IPS-18c (cell line): ENCODE data around the gene PARD3B.

Experiments
- H3K4me3 ChIP-seq: 2 replicates; pipeline ENCODE4 v1.7.0; 2013; ENCODE audit warnings: low read depth, mild to moderate bottlenecking, low read length, moderate library complexity; ENCODE audit not compliant: insufficient read depth
- H3K9me3 ChIP-seq: one replicate; pipeline ENCODE4 v1.6.1; 2013; ENCODE audit warnings: mild to moderate bottlenecking, low read length, moderate library complexity; ENCODE audit not compliant: control insufficient read depth, insufficient read depth

PARD3B gene

GRCh38 chr2:205259121-205259520, 713.8 kb downstream of the PARD3B start:
- Histone ChIP-seq H3K9me3 (no peaks in the 10 kb centered on the region), H3K4me3 (no peak overlapping the region)

GRCh38 chr2:205261516-205262020, 716.3 kb downstream of the PARD3B start:
- Histone ChIP-seq H3K9me3 (no peaks in the 10 kb centered on the region), H3K4me3 (no peak overlapping the region)

GRCh38 chr2:205267323-205267722, 722.0 kb downstream of the PARD3B start:
- no peaks in the 10 kb centered on the region for H3K9me3 ChIP-seq
- no peak overlapping the region for H3K4me3 ChIP-seq

DNA sequence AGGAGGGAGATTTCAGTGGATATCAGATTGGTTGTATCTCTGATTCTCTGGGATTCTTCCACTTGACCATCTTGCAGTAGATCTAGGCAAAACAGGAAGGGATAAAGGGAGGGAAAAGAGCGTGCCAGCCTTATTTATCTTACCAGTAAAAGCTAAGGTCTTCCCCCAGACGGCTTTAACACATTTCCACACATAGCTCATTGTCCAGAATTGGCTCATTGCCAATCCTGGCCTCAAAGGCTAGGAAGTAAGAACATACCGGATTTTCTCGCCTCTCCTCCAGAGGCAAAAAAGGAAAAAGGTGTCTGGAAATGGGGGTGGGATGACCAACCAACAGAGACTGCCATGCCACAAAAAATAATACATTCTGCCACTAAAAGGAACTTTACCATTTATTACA, 725.4 kb downstream of the PARD3B start:
- H3K4me3 ChIP-seq: no peak overlapping the region
- no peaks in the 10 kb centered on the region for H3K9me3 ChIP-seq

GRCh38 chr2:205273148-205273547, 727.9 kb downstream of the PARD3B start:
- no peaks in the 10 kb centered on the region for H3K9me3 ChIP-seq
- H3K4me3 ChIP-seq: no peak overlapping the region

- H3K9me3 ChIP-seq: no peaks in the 10 kb centered on the region
- H3K4me3 ChIP-seq: no peak overlapping the region
Measured at GRCh38 chr2:205273627-205274026, 728.4 kb downstream of the PARD3B start.

DNA sequence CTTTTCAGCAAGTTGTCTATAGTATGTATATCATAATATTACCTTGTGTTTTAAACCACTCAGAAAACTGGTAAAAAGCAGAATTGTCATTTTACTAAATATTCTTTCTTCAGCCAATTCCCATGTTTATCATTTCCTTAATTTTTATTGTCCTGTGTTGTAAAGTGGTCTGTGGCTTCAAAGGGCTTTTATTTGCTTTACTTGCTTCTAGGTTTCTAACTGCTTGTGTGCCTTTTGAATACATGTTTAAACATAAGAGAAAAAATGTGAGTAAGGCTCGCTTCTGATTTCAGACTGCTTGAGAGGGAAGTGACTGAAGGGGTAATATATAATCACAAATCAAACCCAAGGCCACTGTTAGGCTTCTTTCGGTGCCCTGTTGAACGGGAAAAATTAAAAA, 729.5 kb downstream of the PARD3B start:
- Histone ChIP-seq H3K4me3 (no peak overlapping the region), H3K9me3 (no peaks in the 10 kb centered on the region)

DNA sequence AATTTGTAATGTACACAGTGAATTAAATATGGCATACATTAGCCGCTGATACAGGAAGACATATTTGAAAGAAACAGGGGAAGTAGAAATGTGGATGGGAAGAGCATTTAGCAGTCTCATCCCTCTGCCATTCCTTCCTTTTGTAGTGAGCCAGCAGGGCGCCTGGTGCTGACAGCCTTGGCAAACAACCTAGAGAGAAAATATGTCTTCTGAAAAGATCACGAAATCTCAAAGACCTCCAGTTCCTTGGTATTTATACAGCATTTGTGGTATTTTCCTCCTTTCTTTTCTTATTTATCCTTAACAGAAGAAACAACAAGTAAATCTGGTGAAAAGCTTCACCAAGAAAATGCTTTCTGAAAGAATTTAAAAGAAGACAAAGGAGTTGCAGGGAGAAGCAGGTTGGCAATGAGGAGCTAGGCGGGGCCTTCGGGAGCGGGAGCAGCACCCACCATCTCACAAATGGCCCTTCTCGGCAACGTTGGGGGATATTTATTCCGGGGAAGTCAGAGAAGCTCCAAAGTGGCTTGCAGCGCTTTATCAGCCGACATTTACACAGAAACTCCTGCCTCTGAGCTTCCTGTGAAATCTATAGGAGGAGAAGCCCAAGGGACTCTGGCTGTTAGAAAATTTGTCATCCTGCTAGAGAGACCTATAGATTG, 731.0 kb downstream of the PARD3B start:
- H3K4me3 ChIP-seq: no peak overlapping the region
- H3K9me3 ChIP-seq: no peaks in the 10 kb centered on the region

- Histone ChIP-seq H3K9me3 (no peaks in the 10 kb centered on the region), H3K4me3 (no peak overlapping the region)
Measured at GRCh38 chr2:205280596-205281236, 735.4 kb downstream of the PARD3B start.

GRCh38 chr2:205283736-205284270, 738.5 kb downstream of the PARD3B start:
- Histone ChIP-seq H3K9me3 (no peaks in the 10 kb centered on the region), H3K4me3 (no peak overlapping the region)

DNA sequence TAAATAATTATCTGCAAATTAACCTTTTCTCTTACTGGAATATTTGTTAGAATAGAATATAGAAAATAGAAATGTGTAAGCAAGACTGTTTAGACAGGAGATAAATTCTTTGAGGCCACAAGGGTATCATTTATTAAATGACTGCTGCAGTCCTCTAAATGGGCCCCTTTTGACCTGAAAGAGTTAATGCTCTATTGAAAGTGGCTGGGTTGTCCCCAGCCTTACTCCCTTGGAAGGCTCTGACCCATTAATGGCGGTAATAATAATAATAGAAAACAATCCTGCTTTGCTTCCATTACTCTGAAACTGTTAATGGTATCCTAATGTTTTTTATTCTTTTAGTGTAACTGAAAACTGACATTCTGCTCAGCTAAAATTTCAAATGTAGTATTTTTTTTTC, 739.1 kb downstream of the PARD3B start:
- H3K4me3 ChIP-seq: no peak overlapping the region

GRCh38 chr2:205287316-205287715, 742.0 kb downstream of the PARD3B start:
- H3K9me3 ChIP-seq: no peaks in the 10 kb centered on the region
- H3K4me3 ChIP-seq: no peak overlapping the region

More for the DNA sequence above, 739.1 kb downstream of the PARD3B start:
- H3K9me3 ChIP-seq: no peaks in the 10 kb centered on the region

GRCh38 chr2:205288686-205289085, 743.4 kb downstream of the PARD3B start:
- Histone ChIP-seq H3K4me3 (no peak overlapping the region), H3K9me3 (no peaks in the 10 kb centered on the region)

- Histone ChIP-seq H3K4me3 (no peak overlapping the region), H3K9me3 (no peaks in the 10 kb centered on the region)
Measured at GRCh38 chr2:205290299-205290698, 745.0 kb downstream of the PARD3B start.

DNA sequence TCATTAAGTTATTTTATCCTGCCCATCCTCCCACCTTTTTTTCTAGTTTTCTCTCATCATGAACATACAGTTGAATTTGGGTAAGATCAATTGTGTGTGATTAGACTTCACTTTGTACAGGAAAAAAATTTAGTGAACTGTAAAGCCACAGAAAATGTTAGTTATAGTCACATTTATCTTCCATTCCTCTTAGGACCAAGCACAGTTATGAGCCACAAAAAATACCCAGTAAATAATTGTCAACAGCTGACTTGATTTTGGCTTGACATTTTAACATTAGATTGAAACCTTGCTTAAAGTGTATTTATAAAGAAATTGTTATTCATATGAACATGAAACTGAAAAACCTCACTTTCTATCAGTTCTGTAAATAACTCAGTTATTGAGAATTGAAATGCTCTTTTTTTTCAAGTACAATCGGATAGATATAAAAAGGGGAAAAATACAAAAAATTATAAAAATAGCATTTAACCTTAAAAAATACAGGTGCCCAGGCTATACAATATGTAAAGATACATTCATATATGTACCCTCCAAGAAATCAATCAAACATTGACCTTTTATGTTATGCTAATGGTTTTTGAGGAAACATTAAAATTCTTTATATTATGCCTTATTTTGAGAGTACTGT, 747.5 kb downstream of the PARD3B start:
- no peaks in the 10 kb centered on the region for H3K9me3 ChIP-seq

GRCh38 chr2:205293559-205293958, 748.3 kb downstream of the PARD3B start:
- H3K9me3 ChIP-seq: no peaks in the 10 kb centered on the region
- no peak overlapping the region for H3K4me3 ChIP-seq

More for the DNA sequence above, 747.5 kb downstream of the PARD3B start:
- no peak overlapping the region for H3K4me3 ChIP-seq

- H3K4me3 ChIP-seq: no peak overlapping the region
- H3K9me3 ChIP-seq: no peaks in the 10 kb centered on the region
Measured at GRCh38 chr2:205296959-205297358, 751.7 kb downstream of the PARD3B start.

GRCh38 chr2:205297368-205297767, 752.1 kb downstream of the PARD3B start:
- no peaks in the 10 kb centered on the region for H3K9me3 ChIP-seq
- H3K4me3 ChIP-seq: no peak overlapping the region
